ENCODE measurements around the gene MPRIP.

MPRIP gene

DNA sequence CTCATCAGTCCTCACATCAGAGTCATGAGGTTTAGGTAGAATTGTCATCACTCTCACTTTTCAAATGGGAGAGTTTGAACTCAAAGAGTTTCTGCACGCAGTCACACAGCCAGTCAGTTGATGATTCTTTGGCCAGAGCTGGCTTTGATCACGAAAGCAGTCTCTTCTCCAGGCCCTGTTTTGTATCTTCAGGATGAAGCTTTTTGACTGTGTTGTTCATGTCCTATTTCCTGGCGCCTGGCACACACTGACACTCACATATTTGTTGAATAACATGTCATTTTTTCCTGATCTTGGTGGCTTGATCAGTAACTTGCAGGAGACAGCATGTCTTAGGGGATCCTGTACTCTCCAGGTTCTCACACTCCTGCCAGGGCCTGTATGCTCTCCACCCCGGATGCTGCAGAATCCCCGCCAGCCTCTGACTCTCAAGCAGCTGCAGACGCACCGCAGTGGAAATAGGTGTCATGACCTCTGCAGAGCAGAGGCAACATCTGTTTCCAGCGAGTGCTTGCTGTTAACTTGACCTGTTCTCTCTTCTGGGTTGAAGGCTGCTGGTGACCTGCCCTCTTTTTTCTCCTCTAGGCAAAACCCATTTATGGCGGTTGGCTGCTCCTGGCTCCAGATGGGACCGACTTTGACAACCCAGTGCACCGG lies 33.0 kb downstream of the MPRIP start:
- H3K27ac Mint-ChIP-seq = no peak overlapping the region
- H3K4me3 Mint-ChIP-seq = no peak overlapping the region
- H3K27me3 Mint-ChIP-seq = no peaks in the 10 kb centered on the region
- H3K9me3 Mint-ChIP-seq (ENCODE audit: low read depth) = no peaks in the 10 kb centered on the region
- peaks cover 51% of the 10 kb centered on the region for H3K4me1 Mint-ChIP-seq (ENCODE audit: low read depth)
- H3K36me3 Mint-ChIP-seq = peaks cover 7% of the 10 kb centered on the region

DNA sequence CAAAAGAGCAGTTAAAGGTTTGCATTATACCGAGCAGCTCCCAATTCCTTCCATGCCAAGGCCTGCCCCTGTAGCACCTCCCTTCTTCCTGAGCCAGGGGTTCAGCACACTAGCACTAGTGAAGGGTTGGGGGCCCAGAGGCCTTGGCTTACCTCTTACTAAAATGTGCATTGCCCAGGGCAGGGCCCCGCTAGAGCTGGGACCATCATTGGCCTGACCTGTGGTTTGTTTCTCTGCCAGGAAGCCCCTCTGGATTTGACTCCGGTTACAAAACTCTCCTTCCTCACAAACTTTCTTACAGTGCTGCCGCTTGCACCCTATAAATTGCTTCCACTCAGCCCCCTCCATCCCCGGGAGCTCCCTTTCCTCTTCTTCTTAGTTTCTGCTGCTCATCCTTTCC lies 33.8 kb downstream of the MPRIP start:
- Mint-ChIP-seq H3K36me3 (peaks cover 3% of the 10 kb centered on the region), H3K27me3 (no peaks in the 10 kb centered on the region), H3K4me1 (ENCODE audit: low read depth) (peaks cover 49% of the 10 kb centered on the region), H3K27ac (no peak overlapping the region), H3K9me3 (ENCODE audit: low read depth) (no peaks in the 10 kb centered on the region), H3K4me3 (no peak overlapping the region)

DNA sequence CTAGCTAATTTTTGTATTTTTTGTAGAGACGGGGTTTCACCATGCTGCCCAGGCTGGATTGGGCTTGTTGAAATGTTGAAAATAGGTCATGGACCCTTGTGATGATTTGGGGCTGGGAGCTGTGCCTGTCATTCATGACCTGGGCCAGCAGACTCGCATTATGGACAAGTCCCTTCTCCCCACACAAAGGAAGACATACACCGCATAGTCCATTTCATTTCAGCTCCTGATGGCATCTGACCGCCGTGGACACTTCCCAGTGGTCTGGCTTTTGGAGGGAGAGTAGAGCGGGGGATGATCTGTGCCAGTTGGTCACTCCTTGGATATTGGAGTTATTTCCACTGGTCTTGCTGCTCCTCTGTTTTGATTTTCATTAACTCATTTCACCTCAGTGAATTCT lies 34.8 kb downstream of the MPRIP start:
- peaks cover 3% of the 10 kb centered on the region for H3K36me3 Mint-ChIP-seq

DNA sequence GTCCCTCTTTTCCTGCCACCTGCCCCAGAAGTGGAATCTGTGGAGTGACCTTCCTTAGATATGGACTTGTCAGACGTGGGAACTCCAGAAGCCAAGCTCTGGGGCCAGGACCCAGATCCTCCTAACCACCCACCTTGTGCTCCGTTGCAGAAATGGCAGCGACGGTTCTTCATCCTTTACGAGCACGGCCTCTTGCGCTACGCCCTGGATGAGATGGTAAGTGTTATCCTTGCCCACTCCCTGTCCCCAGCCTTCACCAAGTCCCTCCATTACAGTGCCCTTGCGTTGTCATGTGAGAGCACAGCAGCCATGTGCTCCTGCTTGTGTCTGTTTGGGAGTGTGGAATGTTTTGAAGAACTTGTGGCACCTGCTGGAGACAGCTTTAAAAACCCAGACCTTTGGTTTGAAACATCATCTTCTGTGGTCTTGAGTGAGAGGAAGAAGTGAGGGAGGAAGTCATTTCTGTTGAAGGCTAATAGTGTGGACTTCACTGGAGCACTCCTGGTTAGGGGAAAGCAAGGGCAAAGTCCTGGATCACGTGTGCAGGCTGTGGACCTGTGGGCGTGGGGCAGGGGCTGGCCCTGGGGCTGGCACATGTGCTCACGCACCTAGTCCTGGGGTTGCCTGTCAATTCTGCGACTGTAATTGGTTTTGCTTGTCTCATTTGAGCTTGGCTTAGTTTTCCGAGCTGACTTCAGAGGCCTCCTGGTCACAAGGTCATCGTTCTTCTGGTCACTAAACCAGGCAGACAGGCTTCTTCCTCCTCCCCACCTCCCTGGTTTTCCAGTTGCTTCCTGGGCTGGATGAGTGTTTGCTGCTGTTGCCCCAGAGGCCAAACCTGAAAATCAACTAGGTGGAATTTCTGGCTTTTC lies 35.8 kb downstream of the MPRIP start:
- H3K27ac Mint-ChIP-seq = no peak overlapping the region
- no peaks in the 10 kb centered on the region for H3K27me3 Mint-ChIP-seq
- peaks cover 7% of the 10 kb centered on the region for H3K36me3 Mint-ChIP-seq
- H3K9me3 Mint-ChIP-seq (ENCODE audit: low read depth) = no peaks in the 10 kb centered on the region
- no peak overlapping the region for H3K4me3 Mint-ChIP-seq
- H3K4me1 Mint-ChIP-seq (ENCODE audit: low read depth) = peaks cover 33% of the 10 kb centered on the region

More for the DNA sequence above, 34.8 kb downstream of the MPRIP start:
- no peak overlapping the region for H3K27ac Mint-ChIP-seq
- H3K27me3 Mint-ChIP-seq = no peaks in the 10 kb centered on the region
- H3K4me3 Mint-ChIP-seq = no peak overlapping the region
- peaks cover 41% of the 10 kb centered on the region for H3K4me1 Mint-ChIP-seq (ENCODE audit: low read depth)
- no peaks in the 10 kb centered on the region for H3K9me3 Mint-ChIP-seq (ENCODE audit: low read depth)

DNA sequence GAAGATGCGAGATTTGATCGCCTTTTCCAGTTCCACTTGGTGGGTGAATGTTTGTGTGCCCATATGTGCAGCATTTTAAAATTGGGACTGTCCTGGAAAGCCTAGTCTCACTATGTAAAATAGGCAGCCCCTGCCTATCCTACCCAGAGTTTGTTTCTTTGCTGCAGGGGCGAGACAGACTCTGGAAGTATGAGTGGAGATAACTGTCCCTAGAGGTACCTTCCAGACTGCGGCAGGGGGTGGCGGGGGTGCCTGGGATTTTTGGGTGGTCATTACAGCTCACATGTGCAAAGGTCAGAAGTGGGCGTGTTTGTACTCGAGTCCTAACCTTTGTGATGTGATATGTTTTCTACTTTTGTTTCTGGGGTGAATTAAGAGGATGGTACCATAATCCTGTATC lies 36.6 kb downstream of the MPRIP start:
- Mint-ChIP-seq H3K36me3 (peaks cover 7% of the 10 kb centered on the region), H3K27me3 (no peaks in the 10 kb centered on the region), H3K4me1 (ENCODE audit: low read depth) (peaks cover 28% of the 10 kb centered on the region), H3K27ac (no peak overlapping the region), H3K4me3 (no peak overlapping the region), H3K9me3 (ENCODE audit: low read depth) (no peaks in the 10 kb centered on the region)

DNA sequence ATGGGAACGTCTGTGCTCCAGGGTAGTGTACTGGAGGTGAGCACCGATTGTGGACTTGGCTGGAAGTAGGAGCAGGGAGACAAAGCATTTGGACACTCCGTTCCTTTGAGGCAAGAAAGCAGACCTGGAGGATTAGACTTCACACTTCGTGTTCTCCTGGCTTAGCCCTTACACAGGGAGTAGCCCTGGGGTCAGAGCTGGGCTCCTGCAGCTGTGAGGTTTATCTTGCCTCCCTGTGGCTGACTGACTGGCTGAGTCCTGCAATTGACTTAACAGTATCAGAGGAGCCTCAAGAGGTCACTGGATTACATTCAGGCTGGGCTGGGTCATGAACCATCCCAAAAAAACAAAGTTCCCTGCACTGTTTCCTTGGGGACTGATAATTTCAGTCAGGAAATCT lies 37.1 kb downstream of the MPRIP start:
- Mint-ChIP-seq H3K4me1 (ENCODE audit: low read depth) (peaks cover 24% of the 10 kb centered on the region), H3K9me3 (ENCODE audit: low read depth) (no peaks in the 10 kb centered on the region), H3K27me3 (no peaks in the 10 kb centered on the region), H3K36me3 (peaks cover 7% of the 10 kb centered on the region), H3K4me3 (no peak overlapping the region), H3K27ac (no peak overlapping the region)

DNA sequence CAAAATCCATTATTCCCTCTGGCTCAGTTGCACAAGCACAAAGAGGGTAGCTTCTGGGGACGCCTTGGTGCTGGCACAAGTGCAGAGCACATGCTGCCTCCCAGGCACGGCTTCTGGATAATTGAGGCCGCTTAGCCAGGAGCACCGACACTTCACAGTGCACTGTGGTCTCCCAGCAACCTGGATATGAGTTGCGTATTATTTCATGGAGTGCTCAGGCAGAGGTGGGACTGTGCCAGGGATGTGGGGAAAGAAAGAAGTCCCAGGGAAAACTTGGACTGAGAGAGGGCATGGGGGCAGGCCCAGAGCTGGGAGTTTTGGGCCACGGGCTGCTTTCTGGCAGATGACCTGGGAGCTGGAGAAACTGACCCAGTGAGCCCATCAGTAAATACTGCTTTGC lies 37.5 kb downstream of the MPRIP start:
- Mint-ChIP-seq H3K4me1 (ENCODE audit: low read depth) (peaks cover 20% of the 10 kb centered on the region), H3K36me3 (peaks cover 7% of the 10 kb centered on the region)

DNA sequence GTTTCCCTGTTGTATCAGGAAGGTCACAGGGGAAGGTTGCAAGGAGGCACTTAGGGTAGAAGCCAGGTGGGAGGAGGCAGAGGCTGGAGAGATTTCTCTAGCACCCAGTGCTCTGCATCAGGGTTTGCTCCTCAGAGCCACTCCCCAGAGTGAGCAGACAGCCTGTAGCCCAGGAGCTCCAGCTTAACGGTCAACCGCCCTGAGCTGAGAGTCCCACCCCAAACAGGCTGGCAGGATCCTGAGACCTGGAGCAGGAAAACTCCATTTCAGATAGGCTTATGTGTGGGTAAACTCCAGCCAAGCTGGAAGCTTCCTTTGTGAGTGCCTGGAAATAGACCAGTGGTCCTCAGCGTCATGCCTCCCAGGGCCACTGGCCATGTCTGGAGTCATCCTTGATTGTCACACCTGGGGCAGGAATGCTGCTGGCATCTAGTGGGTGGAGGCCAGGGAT lies 37.9 kb downstream of the MPRIP start:
- H3K4me1 Mint-ChIP-seq (ENCODE audit: low read depth) = peaks cover 15% of the 10 kb centered on the region
- no peaks in the 10 kb centered on the region for H3K9me3 Mint-ChIP-seq (ENCODE audit: low read depth)
- no peak overlapping the region for H3K4me3 Mint-ChIP-seq
- H3K27me3 Mint-ChIP-seq = no peaks in the 10 kb centered on the region
- H3K27ac Mint-ChIP-seq = no peak overlapping the region
- H3K36me3 Mint-ChIP-seq = peaks cover 7% of the 10 kb centered on the region

More for the DNA sequence above, 37.5 kb downstream of the MPRIP start:
- H3K27me3 Mint-ChIP-seq = no peaks in the 10 kb centered on the region
- H3K4me3 Mint-ChIP-seq = no peak overlapping the region
- no peaks in the 10 kb centered on the region for H3K9me3 Mint-ChIP-seq (ENCODE audit: low read depth)
- no peak overlapping the region for H3K27ac Mint-ChIP-seq

DNA sequence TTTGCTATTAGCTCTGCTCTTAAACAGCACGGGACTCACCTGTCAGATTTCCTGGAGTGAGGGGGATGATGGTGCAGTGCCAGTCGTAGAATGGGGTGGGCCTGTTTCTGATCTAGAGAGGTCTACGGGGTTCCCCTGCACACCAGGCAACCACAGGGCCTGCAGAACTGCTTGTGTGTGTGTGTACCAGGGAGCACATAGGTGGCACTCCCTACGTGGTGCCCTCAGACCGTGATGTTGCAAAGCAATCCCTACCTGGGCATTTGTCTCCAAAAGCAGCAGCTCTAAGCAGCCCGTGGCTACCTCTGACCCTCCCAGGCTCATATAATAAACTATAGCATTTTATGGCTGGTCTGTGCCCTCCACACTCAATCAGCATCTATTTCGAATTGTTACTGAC lies 38.5 kb downstream of the MPRIP start:
- Mint-ChIP-seq H3K36me3 (peaks cover 7% of the 10 kb centered on the region), H3K4me1 (ENCODE audit: low read depth) (peaks cover 10% of the 10 kb centered on the region), H3K4me3 (no peak overlapping the region), H3K27ac (no peak overlapping the region), H3K9me3 (ENCODE audit: low read depth) (no peaks in the 10 kb centered on the region), H3K27me3 (no peaks in the 10 kb centered on the region)

DNA sequence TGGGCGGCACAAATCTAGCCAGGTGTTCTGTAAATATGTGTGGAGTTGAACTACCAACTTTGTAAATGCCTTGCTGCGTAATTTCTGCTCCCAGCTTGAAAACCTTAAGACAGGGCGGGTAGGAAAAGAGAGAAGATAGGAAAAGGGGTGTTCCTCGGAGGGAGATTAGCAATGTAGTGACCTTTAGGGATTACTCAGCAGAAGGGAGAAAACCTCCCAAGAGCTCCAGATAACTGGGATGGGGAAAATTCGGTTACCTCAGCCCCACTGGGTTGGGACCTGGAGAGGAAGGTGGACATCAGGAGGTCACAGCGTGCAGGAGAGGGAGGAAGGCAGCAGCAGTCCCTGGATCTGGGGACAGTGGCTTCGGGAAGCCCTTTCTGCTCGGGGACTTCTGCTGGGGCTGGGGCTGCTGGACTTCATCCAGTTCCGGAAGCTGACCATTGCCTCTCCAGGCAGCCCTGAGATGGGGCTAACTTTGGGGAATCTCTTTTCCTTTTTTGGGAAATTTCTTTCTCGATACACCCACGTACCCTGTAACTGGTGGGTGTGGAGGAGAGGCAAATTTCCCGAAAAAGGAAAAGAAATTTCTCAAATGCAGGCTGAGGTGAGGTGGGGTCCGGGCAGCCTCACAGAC lies 39.2 kb downstream of the MPRIP start:
- Mint-ChIP-seq H3K4me3 (no peak overlapping the region), H3K27me3 (no peaks in the 10 kb centered on the region), H3K9me3 (ENCODE audit: low read depth) (no peaks in the 10 kb centered on the region), H3K36me3 (peaks cover 7% of the 10 kb centered on the region), H3K4me1 (ENCODE audit: low read depth) (peaks cover 10% of the 10 kb centered on the region), H3K27ac (no peak overlapping the region)

DNA sequence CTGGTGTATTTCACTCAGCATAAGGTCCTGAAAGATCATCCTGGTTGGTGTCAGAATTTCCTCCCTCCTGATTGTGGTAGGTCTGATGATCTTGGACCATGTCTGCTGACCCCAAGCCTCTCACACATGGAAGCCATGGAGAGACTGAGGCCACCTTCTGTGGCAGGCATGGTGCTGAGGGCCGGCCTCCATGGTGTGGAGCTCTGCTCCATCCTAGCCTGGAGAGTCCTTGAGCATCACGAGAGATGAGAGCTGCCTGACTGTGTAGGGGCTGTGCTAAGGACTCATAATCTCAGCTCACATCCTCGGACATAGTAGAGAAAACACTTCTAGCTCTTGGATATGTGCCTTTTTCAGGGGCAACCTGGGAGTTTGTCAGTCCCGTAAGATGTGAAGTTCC lies 40.6 kb downstream of the MPRIP start:
- Mint-ChIP-seq H3K4me3 (no peak overlapping the region), H3K4me1 (ENCODE audit: low read depth) (peaks cover 15% of the 10 kb centered on the region), H3K9me3 (ENCODE audit: low read depth) (no peaks in the 10 kb centered on the region), H3K36me3 (peaks cover 7% of the 10 kb centered on the region), H3K27ac (no peak overlapping the region), H3K27me3 (no peaks in the 10 kb centered on the region)

DNA sequence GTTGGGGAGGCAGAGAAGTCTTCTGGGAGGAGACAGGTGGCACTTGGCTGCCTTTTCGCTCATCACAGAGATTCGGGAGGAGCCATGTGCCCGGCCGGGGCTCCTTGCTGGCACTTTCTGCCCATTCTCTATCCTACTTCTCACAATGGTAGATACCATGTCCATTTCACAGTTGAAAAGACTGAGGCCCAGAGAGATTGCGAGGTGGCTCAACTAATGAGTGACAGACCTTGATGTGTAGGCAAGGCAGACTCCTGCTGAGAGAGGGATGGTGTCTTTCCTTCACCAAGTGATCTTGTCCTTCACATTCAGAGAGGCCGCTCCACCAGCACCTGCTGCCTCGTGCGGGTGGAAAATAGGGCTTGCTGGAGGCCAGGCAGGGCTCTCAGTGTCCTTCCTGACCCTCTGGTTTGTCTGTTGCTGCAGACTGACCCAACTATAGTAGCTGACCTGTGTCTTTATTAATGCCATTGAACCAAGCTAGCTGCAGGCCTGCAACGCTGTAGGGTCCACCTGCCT lies 42.1 kb downstream of the MPRIP start:
- Mint-ChIP-seq H3K4me1 (ENCODE audit: low read depth) (peaks cover 28% of the 10 kb centered on the region), H3K36me3 (peaks cover 4% of the 10 kb centered on the region), H3K27ac (no peak overlapping the region)

DNA sequence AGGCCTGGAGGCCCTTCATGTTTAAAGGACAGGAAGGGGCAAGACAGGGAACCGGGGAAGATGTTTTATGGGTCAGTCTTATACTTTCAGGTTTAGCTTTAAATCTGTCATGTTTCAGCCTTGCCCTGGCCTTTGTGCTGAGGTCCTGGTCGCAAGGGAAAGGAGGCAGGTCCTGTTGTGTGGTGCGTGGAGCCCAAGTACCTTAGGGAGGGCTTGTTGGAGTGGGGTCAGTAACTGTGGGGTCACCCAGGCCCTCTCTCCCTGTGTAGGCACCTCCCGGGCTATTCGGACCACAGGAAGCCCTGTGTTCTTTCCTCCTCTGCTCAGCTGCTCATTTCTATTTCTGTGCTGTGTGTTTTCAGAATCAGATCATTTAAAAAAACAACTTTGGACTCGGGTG lies 42.7 kb downstream of the MPRIP start:
- Mint-ChIP-seq H3K9me3 (ENCODE audit: low read depth) (no peaks in the 10 kb centered on the region), H3K4me1 (ENCODE audit: low read depth) (peaks cover 31% of the 10 kb centered on the region), H3K4me3 (no peak overlapping the region), H3K27me3 (no peaks in the 10 kb centered on the region), H3K36me3 (peaks cover 4% of the 10 kb centered on the region), H3K27ac (no peak overlapping the region)

More for the DNA sequence above, 42.1 kb downstream of the MPRIP start:
- H3K27me3 Mint-ChIP-seq = no peaks in the 10 kb centered on the region
- H3K4me3 Mint-ChIP-seq = no peak overlapping the region
- H3K9me3 Mint-ChIP-seq (ENCODE audit: low read depth) = no peaks in the 10 kb centered on the region

DNA sequence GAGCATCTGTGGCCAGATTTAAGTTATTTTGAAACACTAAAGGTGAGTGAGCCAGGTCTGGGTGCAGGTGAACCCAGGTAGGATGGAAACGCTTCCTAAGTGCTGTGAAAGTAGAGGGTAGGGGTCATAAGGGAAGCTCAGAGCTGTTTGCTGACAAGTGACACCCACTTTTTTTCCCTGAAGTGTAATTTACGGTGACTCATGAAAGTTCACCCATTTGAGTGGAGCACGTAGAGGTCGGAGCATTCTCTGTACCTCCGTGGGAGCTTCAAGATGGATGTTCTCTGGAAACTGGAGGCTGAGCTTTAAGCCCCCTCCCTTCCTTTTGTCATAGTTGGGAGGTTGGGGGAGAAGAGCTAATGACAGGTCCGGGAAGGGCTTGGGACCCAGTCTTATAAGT lies 44.3 kb downstream of the MPRIP start:
- H3K4me3 Mint-ChIP-seq = no peak overlapping the region
- no peaks in the 10 kb centered on the region for H3K27me3 Mint-ChIP-seq
- no peaks in the 10 kb centered on the region for H3K9me3 Mint-ChIP-seq (ENCODE audit: low read depth)
- H3K4me1 Mint-ChIP-seq (ENCODE audit: low read depth) = peaks cover 27% of the 10 kb centered on the region
- H3K27ac Mint-ChIP-seq = no peak overlapping the region
- peaks cover 4% of the 10 kb centered on the region for H3K36me3 Mint-ChIP-seq

DNA sequence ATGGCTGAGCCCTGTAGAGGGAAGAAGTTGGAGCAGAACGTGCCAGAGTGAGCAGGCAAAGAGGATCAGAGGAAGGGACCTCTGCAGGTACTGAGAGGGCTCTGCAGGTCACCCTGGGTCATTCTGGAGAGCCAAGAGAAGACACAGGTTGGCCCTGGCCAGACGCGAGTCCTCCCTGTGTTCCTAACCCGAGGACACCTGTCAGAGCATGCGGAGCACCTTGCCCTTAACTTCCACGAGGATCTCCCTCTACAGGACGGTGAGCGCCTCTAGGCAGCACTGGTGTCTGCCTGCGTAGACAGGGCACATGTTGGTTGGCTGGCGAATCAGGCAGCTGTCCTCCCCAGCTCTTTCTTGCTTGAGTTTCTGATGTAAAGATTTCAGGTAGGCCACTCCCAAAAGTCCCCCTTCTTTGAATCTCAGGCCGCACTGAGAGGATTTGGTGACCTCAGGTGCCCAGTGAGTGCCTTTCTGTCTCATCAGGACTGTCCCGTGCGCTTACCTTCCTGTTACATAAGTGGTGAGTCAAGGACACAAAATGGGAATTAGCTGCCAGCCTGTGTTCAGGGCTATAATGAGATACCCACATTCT lies 45.3 kb downstream of the MPRIP start:
- H3K9me3 Mint-ChIP-seq (ENCODE audit: low read depth) = no peaks in the 10 kb centered on the region
- H3K27ac Mint-ChIP-seq = no peak overlapping the region
- peaks cover 28% of the 10 kb centered on the region for H3K4me1 Mint-ChIP-seq (ENCODE audit: low read depth)

More for the DNA sequence above, 45.3 kb downstream of the MPRIP start:
- no peaks in the 10 kb centered on the region for H3K27me3 Mint-ChIP-seq
- H3K4me3 Mint-ChIP-seq = no peak overlapping the region
- peaks cover 3% of the 10 kb centered on the region for H3K36me3 Mint-ChIP-seq

Measured in activated naive CD8-positive, alpha-beta T cell (primary cell).